Fibroblast of villous mesenchyme (primary cell): ENCODE results near the gene MRPL9. TPM values are rescaled to one million over a fixed set of nuclear protein-coding genes. Genes with fewer than 3 reads are reported as not detected.

ENCODE experiments used
- DNase-seq: peaks from one replicate; pipeline ENCODE4 v3.0.0-alpha.2; 2010; ENCODE audit warnings: low read depth
- H3K4me3 ChIP-seq: 2 replicates; pipeline ENCODE4 v1.5.1; 2011; ENCODE audit warnings: low read depth, mild to moderate bottlenecking, low read length
- total RNA-seq: library from RNA; depleted of rRNA; stranded (reverse); fragments of >200 nt; gene quantifications from 2 replicates; pipeline ENCODE4 v1.2.3, GENCODE V29; 2012
- TF ChIP-seq, protein P1 (sequence below): IDR thresholded peaks from 2 replicates; pipeline ENCODE4 v1.5.1; 2012; ENCODE audit warnings: low read depth, mild to moderate bottlenecking, low read length; ENCODE audit not compliant: insufficient read depth

Gene MRPL9
- 91.5 and 95.7 TPM in 2 replicates for total RNA-seq

DNA sequence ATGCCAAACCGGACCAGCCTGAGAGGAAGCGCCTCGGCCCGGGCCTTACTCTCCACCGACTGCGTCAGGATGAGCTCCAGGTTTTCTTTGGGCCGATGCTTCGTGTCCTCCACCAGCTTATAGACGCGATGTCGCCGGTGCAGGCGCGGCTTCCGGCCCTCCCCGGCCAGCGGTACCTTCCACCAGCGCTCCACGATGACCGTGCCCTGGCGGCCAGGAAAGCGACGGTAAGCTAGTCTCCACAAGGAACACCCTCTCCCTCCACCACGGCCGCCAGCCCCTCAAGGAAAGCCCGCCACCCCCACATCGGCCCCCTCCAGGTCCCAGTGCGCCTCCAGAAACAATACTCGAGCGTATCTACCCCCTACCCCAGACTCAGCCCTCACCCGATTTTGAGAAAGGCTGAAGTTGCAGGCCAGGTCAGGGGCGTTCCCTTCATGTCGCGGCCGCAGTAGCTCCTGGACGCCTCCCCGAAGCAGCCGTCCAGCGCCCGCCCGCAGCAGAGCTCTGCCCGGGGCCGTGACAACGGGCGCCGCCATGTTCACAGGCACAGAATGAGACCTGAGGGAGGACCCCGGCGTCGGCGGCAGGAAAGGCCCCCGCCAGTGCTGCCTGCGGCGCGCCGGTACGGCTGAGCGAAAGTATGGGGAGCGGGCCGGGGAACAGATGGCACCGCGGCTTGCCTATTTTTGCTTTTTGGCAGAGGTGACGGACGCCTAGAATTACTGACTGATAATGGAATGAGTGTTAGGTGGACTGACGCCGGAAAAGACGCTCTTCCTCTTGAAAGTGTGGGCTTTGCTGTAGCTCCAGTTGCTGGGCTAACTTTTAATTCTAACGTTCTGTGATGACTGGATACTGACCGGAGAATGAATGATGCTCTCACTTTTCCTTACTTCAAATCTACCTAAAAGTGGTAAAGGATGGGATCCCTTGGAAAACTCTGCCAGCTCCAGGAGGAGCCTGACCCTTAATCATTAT is at the start of gene MRPL9:
TSS of gene MRPL9 (minus strand) at position 556 of the 981 bp plus-strand sequence. CDS start at position 539, 17 bp downstream.
- TF ChIP-seq, protein P1, sequence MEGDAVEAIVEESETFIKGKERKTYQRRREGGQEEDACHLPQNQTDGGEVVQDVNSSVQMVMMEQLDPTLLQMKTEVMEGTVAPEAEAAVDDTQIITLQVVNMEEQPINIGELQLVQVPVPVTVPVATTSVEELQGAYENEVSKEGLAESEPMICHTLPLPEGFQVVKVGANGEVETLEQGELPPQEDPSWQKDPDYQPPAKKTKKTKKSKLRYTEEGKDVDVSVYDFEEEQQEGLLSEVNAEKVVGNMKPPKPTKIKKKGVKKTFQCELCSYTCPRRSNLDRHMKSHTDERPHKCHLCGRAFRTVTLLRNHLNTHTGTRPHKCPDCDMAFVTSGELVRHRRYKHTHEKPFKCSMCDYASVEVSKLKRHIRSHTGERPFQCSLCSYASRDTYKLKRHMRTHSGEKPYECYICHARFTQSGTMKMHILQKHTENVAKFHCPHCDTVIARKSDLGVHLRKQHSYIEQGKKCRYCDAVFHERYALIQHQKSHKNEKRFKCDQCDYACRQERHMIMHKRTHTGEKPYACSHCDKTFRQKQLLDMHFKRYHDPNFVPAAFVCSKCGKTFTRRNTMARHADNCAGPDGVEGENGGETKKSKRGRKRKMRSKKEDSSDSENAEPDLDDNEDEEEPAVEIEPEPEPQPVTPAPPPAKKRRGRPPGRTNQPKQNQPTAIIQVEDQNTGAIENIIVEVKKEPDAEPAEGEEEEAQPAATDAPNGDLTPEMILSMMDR = peak; percentile 9
- peak within 1 kb of the TSS; percentile 95 for H3K4me3 ChIP-seq
- peak; percentile 75 for DNase-seq

GRCh38 chr1:151811181-151811580 is 47.9 kb upstream of the MRPL9 start:
- peak; percentile 27 for DNase-seq
- H3K4me3 ChIP-seq = no peak overlapping the region
- TF ChIP-seq, protein P1 = no peak

GRCh38 chr1:151809985-151810556 is 46.8 kb upstream of the MRPL9 start:
- TF ChIP-seq, protein P1 = no peak
- no peak overlapping the region for H3K4me3 ChIP-seq
- no peak for DNase-seq

- TF ChIP-seq, protein P1 = no peak
- no peak overlapping the region for H3K4me3 ChIP-seq
- DNase-seq = no peak
Measured at GRCh38 chr1:151809290-151809984, 46.1 kb upstream of the MRPL9 start.

- H3K4me3 ChIP-seq = no peak overlapping the region
- TF ChIP-seq, protein P1 = no peak
- DNase-seq = no peak
Measured at GRCh38 chr1:151807766-151808165, 44.5 kb upstream of the MRPL9 start.

GRCh38 chr1:151807131-151807530 is 43.8 kb upstream of the MRPL9 start:
- no peak overlapping the region for H3K4me3 ChIP-seq
- TF ChIP-seq, protein P1 = no peak
- DNase-seq = no peak
